NCI-H2107 (cell line): Measurements from ENCODE around the gene ANKRD50.

ENCODE experiments used
- DNase-seq: peaks from one replicate; lab custom pipeline; 2025; lab: John Stamatoyannopoulos, UW

Gene ANKRD50

GRCh38 chr4:124708517-124709300 is 3.8 kb downstream of the ANKRD50 start:
- DNase-seq: no peak

DNA sequence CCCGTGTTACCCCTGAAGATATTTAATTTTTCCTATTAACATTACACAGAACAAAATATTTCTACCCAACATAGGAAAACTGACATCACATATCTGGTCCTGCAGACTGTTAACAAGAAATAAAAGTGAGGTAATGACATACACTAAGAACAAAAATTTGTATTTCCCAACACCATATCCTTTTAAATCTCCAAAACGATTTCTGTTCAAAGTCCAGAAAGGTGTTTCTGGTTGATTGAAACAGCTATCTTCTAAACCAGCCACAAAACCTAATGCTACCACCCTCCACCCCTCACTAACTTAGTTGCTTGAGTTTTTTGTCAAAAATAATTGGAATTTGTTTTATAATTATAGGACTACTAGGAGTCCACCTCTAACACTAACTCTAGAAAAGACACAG is 7.1 kb downstream of the ANKRD50 start:
- DNase-seq: no peak

DNA sequence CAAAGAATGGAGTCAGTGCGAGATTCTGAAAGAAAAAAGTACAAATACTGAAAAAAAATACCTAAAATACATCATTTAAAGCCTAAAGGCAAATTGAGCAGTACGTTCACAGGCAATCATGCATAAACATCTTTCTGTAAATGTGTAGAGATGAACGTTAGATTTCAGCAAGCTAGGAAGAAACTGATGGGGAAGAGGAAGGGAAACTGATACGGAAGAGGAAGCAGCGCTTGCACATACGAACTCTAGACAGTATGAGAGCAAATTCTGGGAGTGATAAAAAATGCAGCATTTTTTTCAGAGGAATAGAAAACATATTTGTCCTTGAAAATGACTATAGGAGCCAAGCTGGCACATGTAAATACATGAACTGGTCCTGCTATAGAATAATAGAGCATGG is 9.4 kb downstream of the ANKRD50 start:
- no peak for DNase-seq

DNA sequence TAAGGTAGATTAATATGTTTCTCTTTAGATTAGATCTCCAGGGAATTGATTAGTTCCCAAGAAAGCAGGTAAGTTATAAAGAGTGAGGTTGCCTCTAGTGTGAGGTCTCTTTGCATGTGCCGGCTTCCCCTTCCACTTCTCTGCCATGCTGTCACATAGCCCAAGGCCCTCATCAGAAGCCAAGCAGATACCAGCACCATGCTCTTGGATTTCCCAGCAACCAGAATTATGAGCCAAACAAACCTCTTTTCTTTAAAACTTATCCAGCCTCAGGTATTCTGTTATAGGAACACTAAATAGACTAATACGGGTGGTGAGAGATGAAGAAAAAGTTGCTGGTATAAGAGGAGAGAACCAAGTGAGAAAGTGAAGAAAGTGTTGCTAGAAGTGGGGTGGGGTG is 15.1 kb downstream of the ANKRD50 start:
- no peak for DNase-seq

DNA sequence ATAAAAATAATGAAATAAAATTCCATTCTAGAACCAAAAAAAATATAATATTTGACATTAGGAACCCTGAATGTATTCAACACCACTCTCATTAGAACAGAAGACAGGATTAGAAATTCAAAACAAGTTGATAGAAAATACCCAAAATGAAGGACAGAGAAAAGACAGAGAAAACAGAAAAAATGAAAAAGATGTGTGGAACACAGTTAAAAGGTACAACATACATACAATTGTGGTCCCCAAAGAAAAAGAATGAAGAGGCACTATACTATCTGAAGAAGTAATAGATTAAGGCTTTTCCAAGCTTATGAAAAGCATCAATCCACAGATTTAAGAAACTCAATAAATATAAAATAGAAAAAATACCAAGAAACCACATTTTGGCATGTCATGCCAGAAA is 16.4 kb downstream of the ANKRD50 start:
- no peak for DNase-seq

- DNase-seq: no peak
These were observed 17.5 kb downstream of the ANKRD50 start for GRCh38 chr4:124694946-124695598.

- no peak for DNase-seq
These were observed 18.2 kb downstream of the ANKRD50 start for GRCh38 chr4:124694306-124694705.

DNA sequence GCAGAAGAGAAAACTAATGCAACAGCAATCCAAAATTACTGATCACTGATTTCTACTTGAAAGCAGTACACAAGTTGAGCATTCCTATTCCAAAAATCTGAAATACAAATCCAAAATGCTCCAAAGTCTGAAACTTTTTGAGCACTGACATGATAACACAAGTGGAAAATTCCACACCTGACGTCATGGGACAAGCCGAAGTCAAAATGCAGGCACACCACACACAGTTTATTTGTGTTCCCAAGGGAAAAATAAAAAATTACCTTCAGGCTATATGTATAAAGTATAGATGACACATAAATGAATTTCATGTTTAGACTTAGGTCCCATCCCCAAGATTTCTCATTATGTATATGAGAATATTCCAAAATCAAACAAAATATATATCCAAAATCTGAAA is 20.7 kb downstream of the ANKRD50 start:
- no peak for DNase-seq

GRCh38 chr4:124686279-124686678 is 26.3 kb downstream of the ANKRD50 start:
- DNase-seq: no peak

DNA sequence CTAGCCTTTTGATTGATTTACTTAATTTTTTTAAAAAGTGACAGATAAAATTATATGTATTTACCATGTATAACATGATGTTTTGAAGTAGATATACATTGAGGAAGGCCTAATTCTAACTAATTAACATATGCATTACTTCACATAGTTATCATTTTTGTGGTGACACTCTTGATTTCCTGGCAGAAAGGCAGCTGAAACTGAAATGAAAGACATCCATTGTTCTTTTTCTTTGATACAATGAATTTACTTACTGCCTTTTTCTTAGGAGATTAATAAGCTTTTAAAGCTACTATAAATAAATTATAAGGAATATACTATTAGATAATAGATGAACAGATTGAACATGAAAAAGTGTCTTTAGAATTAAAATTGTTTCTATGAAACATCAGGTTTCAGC is 26.7 kb downstream of the ANKRD50 start:
- DNase-seq: no peak

DNA sequence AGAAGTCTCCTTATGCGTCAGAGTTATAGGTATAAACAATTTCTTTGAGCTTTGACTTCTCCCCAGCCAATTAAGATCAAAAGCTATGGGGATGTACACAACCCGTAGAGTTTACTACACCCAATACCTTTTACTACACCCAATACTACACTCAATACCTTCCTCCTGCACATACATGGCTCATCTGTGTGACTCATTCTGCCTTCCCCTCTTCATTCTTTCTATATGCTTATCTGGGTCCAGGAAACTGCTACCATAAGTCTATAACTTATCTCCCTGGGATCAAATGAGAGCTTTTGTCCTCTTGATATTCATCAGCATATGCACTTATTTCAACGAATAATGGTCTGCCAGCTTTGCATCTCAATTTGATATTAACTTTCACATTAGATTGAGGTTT is 28.2 kb downstream of the ANKRD50 start:
- DNase-seq: no peak

DNA sequence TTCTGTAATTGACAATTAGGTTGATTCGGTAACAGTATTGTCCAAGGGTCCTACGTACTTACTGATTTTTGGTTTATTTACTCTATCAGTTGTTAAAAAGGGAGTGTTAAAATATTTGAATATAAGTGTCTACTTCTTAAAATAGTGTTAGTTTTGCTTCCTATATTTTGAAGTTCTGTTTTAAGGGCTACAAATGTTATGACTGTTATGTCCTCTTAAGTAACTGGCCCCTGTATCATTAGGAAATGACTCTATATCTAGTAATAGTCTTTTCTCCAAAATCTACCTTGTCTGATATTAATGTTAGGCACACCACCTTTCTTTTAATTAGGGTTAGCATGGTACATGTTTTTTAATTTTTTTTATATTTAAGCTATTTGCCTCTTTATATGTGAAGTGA is 30.1 kb downstream of the ANKRD50 start:
- DNase-seq: no peak

DNA sequence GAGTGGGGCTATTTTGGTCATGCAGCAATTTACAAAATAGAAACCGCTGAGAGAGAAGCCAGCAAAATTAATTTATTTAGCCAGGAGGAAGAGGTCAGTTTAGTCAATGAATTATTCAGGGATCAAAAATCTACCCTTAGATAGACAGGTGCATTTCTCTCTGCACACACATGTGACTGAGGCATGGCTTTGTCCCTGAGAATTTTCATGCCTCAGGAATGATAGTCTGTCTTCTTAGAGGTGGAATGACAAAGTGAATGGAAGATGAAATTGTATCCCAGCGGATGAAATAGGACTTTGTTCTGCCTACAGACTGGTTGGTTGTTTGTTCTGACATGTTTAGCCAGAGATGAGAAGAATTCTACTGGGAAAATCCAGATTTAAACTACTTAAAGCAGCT is 46.0 kb downstream of the ANKRD50 start:
- no peak for DNase-seq

GRCh38 chr4:124658795-124659194 is 53.7 kb downstream of the ANKRD50 start:
- no peak for DNase-seq

DNA sequence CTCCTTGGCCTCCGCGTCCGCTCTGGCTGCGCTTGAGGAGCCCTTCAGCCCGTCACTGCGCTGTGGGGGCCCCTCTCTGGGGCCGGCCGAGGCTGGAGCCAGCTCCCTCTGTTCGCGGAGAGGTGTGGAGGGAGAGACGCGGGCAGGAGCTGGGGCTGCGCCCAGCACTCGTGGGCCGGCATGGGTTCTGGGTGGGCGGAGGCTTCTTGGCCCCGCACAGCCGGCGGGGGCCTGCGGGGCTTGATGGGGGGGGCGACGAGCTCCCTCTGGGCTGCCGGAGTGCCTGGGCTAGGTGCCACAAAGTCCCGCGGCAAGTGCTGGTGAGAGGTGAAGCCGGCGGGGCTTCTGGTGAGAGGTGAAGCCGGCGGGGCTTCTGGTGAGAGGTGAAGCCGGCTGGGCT is 61.9 kb downstream of the ANKRD50 start:
- DNase-seq: no peak

DNA sequence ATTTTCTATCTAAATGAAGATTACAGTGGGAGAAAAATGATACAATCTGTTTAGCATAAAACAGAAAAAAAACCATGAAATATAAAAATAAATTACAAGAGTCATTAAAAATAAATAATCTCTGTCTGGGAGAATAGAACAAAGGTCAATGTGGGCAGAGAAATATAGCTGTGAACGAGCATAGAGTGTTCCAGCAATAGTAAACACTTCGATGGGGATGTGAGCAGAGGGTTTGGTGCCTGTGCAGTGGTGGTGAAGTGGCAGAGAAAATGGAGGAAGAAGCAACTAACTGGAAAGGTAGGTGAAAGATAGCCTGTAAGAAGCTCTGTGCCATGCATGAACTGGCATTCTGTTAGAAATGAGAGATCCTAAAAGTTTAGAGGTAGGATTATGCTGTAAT is 64.9 kb downstream of the ANKRD50 start:
- no peak for DNase-seq

- no peak for DNase-seq
These were observed 67.9 kb downstream of the ANKRD50 start for GRCh38 chr4:124644621-124645020.

DNA sequence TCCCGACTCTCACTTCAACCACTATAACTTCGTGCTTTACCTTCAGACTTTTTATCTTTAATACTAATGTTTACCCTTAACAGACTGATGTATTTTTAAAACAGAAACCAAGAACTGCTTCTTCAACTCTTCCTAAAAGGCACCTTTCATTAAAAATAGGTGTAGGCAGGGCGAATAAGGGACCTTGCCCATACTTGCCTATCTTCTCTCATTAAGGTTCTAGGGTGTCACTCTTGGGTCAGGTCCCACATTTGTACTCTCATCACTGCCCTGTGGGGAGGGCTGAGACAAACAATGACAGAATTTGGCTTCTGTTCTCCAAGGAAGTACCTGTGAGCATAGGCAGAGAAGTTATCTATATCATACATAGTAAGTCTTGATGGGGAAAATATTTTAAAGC is 69.7 kb downstream of the ANKRD50 start:
- DNase-seq: no peak

GRCh38 chr4:124641715-124642381 is 70.7 kb downstream of the ANKRD50 start:
- no peak for DNase-seq

DNA sequence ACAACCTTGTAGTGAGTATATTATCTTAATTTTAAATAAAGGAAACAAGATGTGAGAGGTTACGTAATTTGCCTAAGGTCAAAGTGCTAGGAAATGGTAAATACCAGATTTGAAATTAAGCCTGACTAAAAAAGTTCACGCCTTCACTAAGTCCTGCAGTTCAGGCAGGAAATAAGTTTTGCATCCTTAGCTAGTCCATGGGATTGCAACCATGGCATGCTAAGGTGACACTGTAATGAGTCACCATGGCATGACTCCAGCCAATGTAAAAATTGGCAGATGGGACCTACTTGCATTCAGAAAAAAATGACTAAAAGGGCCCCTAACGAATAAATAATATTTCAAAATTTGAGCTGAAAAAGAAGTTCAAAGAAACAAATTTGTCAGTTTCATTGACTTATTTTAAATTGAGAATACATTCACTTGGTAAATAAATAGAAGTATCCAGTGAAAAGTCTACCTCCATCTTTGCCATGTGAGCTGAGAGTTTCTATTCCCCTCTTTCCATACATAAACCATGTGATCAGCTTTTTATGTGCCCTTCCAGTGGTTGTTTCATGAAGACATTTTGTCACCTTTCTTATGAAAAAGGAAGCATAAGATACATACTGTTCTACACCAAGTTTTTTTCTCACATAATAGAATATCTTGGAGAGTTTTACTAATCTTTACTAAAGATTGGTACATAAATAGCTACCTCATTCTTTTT is 72.4 kb downstream of the ANKRD50 start:
- no peak for DNase-seq

- no peak for DNase-seq
These were observed 75.2 kb downstream of the ANKRD50 start for GRCh38 chr4:124637321-124637720.

- DNase-seq: no peak
These were observed 75.7 kb downstream of the ANKRD50 start for GRCh38 chr4:124636788-124637187.

DNA sequence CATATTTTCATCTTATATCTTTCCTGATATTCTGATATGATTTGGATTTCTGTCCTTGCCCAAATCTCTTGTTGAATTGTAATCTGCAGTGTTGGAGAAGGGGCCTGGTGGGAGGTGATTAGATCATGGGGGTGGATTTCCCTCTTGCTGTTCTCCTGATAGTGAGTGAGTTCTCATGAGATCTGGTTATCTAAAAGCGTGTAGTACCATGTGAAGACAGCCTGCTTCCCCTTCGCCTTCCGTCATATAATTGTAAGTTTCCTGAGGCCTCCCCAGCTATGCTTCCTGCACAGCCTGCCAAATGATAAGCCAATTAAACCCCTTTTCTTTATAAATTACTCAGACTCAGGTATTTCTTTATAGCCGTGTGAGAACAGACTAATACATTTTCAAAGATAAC is 77.2 kb downstream of the ANKRD50 start:
- no peak for DNase-seq
